Activated naive CD4-positive, alpha-beta T cell (primary cell): ENCODE measurements around the gene ARMS2.
A peak's percentile ranks its signal among the peaks of the same experiment; 100 is the strongest.

ENCODE experiments used
- DNase-seq, 4 experiments: peaks; one replicate each; lab custom pipeline; 2025; lab: John Stamatoyannopoulos, UW

Gene ARMS2, protein sequence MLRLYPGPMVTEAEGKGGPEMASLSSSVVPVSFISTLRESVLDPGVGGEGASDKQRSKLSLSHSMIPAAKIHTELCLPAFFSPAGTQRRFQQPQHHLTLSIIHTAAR

DNA sequence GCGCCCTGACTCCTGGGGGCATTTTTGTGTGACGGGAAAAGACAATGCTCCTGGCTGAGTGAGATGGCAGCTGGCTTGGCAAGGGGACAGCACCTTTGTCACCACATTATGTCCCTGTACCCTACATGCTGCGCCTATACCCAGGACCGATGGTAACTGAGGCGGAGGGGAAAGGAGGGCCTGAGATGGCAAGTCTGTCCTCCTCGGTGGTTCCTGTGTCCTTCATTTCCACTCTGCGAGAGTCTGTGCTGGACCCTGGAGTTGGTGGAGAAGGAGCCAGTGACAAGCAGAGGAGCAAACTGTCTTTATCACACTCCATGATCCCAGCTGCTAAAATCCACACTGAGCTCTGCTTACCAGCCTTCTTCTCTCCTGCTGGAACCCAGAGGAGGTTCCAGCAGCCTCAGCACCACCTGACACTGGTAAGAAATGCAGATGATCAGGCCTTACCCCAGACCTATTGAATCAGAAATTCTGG, at the start of gene ARMS2:
ARMS2 (plus strand) TSS at position 51 of the 478 bp plus-strand sequence; CDS start at position 126, 75 bp downstream.
- no peak for DNase-seq

DNA sequence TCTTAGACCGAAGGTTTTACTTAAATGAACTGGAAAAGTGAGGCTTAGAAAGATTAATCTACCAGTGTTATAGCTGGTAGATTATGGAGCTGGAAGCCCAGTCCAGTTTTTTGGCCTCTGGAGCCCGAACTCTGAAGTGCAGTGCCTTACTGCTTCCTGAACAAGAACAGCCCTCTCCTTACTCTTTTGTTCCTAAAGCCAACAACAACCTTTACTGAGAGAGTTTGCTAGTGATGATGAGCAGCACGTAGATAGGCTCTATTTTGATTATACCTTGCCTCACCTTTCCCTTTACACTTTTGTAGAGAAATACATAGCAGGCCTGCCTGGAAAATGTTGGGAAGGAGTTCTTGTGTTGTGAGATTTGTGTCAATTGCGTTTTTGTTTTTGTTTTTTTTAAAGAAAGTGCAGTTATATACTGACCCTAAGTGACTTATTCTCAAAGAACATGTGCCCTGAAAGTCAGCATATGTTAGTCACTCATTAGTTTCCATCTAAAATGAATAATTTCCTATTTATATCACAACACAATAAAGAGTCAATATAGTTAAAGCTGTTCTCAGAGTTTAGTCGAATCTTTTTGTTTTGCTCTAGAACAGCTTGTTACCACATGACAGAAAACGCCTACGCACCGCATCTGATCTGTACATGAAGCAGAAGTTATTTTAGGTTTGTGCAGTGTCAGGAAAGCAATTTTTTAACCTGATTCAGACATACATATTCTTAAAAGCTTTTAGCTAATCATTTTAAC, 46.9 kb upstream of the ARMS2 start:
- DNase-seq: peak in 2 of 4 experiments; percentile 8 to 44

DNA sequence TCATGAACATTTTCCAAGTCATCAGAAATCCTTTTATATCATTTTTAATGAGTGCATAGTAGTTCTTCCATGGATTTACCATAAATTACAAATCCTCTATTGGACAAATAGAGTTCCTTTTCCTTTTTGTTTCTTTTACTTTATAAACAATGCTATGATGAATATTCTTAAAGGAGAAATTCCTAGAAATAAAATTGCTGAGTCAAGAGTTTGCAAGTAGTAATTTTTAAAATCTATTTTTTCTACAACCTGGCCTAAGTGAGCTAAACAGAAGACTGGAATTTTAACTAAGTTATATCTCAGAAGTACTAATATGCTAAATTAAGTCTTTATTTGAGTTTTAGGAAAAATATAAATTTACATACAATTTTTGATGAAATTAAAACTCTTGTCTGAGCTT, 41.1 kb upstream of the ARMS2 start:
- DNase-seq: no peak

DNA sequence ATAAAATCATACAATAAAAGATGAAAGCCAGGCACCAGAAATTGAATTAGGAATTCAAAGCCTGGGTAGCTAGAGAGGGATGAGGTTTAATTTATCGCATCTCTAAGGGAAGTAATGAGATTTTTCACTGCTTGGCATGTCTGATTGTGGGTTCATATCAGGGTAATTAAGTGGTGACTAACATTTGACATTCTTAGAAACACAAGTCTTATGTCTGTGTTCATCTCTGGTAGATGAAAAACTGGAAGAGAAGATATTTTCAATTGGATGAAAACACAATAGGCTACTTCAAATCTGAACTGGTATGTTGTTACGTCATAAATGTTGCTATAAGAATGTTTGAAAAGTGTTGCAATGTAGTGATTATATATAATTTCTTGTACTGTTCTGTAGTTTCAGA, 36.8 kb upstream of the ARMS2 start:
- no peak for DNase-seq

DNA sequence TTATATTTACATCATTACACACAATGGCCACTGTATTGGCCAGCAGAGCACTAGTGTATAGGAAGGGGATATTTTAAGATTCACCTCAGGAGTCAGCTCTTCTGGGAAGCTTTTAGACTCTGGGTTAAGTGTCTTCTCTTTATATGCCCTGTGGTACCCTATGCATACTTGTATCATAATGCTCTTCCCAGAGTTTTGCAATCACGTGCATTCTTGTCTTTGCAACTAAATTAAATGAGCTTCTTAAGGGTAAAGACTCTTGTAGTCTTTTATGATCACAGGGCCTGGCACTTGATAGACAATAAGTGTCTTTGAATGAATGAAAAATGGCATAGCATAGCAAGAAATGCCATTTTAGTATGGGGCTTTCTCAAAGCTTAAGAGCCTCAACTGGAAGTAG, 35.4 kb upstream of the ARMS2 start:
- DNase-seq: no peak

DNA sequence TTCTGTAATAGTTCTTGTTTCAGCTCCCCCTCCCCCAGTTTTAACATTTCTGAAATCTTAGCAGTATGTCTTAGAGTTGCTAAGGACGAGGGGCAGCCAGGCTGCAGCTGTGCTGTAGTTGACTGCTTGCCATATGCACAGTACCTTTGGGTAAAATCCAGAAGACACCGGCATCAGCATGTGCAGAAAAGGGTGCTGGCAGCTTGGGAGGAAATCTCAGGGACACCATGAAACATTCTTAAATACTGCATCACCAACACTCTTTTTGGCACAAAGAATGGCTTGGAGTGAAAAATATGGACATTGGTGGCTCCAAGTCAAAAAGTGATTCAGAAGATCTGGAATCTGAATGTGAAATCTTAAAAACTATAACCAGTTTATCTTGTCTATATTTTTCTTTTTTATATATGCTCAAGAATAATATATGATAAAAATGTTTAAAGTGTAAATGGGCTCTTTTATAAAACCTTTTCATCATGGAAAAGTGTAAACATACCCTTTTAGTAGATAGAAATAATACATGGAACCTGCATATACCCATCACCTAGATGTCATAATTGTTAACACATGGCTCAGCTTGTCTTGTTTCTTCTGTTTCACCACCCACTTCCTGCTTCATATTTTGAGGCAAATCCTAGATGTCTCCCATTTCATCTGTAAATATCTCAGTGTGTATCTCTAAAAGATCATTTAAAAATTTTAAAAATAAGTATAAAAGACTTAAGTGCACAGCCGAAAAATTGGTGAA, 34.4 kb upstream of the ARMS2 start:
- no peak for DNase-seq

DNA sequence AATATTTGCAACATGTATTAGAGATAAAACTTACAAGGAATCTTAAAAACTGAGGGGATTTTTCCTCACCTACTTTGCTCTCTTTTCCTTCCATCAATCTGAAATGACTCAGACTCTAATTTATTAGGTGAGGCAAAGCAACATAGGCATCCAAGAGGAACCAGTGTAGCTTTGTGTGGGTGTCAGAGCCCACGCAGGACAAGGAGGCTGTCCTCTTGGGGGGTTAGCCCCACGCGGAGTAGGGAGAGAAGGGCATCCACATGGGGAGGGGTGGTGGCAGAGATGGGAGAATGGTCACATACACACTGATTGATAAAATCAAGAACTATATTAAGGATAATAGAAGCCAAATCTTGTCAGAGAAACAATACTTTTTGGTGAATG, 33.8 kb upstream of the ARMS2 start:
- no peak for DNase-seq

DNA sequence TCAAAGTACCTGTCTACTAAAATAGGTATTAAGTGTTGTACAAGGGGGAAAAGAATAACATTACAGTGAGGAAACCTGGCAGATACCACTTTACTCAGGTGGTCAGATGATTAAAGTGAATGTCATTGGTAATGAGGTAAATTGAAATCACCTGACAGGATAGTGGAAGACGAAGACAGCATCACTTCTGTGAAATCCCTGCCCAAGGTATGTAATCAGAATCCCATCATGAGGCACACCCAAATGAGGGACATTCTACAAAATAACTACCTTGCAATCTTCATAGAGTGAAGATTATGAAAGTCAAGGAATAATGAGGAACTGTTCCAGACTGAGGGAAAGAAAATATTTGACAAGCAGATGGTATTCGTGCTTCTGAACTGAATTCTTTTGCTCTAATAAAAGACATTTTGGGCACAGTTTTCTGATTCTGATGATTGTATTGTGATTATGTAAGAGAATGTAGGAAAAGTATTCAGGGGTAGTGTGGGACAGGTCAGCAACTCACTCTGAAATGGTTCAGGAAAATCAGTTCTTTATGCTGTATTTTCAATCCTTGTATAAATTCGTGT, 33.3 kb upstream of the ARMS2 start:
- DNase-seq: no peak

DNA sequence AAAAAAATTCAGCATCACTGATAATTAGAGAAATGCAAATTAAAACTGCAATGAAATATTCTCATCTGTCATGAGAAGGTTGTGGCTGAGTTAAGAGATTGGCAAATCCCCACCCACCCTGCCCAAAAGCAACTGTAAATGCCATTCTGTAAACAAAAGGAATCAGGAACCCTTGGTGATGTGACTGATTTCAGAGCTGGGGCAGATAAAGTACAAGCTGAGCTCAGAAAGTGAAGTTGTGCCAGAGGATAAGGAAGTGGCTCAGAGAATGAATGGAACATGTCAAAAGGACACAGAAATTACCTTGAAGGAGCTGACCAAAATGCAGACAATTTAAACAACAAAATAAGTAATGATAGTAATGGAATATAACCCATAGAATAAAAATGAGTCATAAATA, 32.7 kb upstream of the ARMS2 start:
- no peak for DNase-seq

DNA sequence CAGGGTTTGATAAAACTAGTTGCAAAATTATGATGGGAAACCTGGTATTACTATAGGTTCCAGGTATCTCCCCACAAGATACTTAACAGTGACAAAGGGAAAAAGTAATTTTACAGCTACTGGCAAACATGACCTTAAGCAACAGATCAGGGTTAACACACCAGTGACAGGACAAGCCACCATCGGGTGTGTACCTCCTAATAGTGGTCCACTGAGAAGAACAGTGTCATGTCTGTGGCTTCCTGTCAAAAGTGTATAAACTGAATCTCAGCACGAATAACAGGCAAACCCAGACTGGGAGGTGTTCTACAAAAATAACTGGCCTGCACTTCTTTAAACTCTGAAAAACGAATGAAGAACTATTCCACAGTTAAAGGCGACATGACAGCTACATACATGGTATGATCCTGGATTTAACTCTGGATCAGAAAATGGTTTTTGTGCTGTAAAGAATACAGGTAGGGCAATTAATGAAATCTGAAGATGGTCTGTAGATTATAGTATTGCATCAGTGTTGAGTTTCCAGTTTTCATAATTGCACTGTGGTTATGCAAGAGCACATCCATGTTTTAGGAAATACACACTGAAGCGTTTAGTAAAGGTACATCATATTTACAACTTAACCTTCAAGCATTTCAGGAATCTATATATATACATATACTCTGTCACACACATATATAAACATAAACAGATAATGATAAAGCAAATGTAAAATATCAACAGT, 32.0 kb upstream of the ARMS2 start:
- DNase-seq: no peak

DNA sequence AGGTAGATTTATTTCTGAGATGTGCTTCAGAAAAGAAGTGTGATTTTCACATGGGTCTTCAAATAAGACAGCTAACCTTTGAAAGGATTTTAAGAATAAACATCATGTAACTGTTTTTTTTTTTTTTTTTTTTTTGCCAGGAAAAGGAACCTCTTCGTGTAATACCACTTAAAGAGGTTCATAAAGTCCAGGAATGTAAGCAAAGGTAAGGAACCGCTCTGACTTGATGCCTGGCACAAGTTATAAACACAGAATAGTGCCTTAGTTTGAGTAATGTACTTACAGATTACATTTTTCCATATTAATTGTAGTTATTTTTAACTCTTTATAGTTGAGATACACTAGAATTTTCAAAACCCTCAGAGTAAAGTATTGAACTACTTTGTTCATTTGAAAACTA, 30.4 kb upstream of the ARMS2 start:
- DNase-seq: no peak

DNA sequence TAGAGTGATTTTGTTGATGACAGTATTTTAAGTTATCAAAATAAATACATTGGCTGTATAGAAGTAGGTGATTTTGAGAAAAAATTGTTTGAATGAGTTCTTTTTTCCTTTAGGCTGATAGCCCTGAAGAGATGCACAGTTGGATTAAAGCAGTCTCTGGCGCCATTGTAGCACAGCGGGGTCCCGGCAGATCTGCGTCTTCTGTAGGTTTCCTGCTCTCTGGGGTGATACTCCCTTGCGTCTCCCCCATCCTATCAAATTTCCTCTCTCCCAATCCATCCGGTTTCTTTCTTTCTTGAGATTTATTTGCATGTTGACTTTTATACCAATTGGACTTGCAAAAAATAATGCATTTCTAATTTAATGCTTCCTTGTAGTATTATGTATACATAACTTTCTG, 27.6 kb upstream of the ARMS2 start:
- DNase-seq: no peak

DNA sequence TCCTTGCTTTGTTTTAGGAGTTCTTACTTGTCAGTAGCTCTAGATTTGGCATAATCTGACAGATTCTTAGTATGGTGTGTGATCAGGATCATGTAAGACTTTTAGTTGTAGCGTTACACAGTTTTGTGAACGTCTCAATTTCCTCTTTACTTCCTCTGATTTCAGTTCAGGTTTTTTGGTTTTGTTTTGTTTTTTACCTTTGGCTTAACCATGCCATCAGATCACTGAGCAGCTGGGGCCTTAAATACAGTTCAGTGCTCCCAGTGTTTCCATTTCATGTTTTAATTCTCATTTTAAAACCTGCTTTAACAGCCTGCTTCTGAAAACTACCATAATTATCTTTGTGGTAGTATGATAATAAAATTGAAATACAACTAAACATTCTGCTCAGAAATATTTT, 27.2 kb upstream of the ARMS2 start:
- no peak for DNase-seq

DNA sequence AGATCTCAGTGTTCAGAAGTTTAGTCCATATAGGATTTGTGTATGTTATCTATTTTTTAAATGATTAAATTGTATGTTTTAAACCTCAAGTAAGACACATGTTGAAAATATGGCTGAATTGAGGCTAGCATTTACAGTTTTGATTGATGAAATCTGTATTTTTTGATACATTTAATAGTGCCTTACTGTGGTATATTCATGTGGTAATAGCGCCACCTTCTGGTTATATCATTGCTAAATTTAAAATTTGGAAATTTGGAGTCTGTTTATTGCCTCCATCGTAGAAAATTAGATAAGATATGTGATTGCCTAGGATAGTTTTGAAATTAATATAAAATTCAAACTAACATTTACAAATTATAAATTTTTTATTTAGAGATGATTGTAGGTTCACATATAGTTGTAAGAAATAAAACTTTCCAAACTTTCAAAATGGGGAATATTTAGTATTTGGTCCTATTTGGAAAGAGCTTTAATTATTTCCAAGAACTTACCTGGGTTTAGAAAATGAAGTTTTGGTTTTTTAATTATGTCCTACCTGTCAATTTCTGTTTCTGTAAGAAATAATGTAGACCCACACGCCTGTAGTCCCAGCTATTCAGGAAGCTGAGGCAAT, 19.1 kb upstream of the ARMS2 start:
- DNase-seq: no peak

DNA sequence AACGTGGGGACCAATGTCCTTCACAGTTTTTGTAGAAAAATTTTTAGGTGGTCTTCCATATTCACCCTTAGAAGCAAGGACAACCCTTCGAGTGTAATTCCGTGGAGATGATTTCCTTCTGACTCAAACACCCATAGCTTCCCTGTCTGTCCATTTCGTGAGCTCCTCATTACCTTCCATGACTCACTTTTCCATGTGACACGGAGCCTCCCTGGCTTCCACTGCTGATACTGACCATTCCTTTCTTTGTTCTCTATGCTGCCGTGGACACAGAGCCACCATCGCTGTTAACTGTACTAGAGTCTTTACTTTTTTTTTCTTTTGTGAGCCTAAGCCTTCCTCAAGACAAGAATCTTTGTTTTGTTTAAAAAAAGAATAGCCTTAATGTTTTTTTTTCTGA, 12.5 kb upstream of the ARMS2 start:
- no peak for DNase-seq

DNA sequence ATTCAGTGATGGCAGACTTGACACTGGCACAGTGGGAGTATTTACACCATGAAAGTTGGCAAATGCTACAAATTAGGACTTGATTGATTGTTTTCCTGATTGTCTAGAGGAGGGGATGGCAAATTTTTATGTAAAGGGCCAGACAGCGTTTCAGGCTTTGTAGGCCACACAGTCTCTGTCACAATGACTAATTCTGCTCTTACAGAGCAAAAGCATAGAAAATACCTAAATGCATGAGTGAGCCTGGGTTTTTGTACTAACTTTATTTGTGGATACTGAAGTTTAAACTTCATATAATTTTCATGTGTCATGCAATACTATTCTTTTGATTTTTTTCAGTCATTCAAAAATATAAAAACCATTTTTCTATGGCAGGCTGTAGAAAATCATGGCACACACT, 9.0 kb upstream of the ARMS2 start:
- DNase-seq: no peak

DNA sequence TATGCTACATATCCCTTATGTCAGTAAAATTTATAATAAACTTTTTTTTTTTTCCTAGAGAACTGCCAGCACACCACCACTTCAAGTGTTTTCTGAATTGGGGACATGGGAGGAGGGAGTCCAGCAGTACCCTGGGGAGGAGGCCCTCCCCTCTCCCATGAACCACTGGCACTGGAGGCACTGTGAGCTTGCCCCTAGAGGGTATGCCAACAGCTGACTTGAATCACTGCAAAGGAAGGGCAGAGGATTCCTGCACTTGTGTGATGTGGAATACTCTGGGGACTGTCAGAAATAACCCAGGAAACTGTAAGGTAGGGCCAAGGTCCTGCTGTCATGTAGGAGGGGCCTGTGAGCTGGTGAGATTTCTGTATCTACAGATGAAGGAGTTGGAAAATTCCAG, 8.5 kb upstream of the ARMS2 start:
- DNase-seq: no peak

DNA sequence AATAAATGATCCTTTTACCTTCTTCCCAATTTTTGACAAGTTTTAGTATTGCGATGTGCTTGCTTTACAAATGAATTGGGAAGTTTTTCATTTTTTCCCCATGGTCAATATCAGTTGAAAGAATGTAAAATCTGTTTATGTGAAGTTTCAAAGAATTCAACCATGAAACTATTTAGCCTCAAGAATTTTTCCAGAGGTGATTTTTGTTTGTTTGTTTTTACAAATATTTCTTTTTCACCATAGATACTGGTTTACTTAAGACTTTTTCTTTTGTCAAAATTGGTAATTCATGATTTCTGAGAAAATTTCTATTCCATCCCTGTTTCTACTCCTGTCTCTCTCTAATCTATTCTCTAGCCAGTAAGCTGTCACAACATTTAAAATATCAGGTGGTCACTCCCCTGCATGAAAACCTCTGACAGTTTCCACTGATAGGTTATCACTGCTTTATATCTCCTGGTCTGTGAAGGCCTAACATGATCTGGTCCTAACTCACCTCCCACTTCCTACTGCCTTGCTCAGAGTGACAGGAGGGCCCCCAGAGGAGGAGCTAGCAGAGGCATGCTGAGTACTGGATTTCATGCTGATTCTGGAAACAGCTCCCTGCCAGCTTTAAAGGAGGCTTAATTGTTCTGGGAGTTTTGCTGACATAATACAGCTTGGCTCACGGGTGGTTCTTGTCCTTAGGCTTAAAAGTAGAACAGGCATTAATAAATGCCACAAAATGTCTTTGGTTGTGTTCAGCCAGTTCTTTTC, 7.6 kb upstream of the ARMS2 start:
- no peak for DNase-seq

DNA sequence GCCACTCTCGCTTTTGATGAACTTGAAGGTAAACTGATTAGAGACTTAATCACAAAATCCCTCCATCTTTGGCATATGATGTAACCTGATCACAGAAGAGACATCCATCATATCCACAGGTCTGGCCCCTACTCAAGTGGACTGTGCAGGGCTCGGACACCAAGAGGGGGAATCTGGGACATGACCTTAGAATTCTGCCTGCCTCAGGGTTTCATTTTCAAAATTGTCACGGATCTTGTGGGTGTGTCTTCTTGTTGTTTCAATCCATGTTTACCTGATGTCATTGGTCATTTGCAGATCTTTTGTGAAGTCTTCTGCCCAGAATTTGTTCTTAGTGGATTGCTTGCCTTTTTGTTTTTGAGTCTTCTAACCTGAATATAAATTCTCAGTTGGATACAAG, 5.9 kb upstream of the ARMS2 start:
- DNase-seq: no peak

DNA sequence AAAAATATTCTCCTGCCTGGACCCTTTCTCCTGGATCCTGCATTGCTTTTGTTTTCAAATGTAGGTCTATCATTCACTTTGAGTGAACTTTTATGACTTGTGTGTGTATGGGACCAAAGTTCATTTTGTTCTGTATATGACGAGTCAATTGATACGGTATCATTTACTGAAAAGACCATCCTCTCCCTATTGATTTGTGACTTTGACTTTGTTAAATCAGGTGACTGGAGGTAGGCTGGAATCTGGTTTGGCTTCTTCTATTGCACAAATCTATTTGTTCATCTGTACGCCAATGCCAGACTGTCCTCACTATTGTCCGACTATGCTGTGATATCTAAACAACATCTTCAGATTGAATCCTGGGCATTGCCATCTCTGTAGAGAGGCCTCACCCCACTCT, 5.3 kb upstream of the ARMS2 start:
- DNase-seq: no peak

DNA sequence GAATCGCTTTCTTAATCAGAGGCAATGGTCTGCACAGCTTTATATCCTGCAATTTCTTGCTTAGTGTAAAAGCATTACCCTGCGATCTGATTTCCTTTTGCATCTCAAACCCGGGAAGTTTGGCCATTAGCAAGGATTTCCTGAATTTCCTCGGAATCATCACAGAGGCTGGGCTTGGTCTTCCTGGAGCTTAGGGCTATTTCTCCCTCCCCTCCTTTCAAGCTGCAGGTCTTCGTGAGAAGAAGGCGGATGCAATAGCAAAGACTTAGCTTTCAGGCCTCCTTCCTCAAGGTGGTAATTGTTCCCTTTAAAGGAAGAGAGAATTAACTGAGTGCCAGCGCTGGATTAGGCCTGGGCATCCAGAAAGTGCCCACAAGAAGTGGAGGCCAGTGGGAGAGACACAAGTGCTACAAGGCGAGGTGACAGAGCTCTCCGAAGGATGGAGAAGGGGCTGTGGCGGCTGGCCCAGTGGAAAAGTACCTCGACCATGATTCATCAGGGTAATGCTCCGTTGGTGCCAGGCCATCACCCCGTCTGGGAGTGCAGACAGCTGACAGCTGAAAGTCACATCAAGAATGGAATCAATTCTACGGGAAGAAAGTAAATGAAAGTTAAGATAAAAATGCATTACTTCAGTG, 4.0 kb upstream of the ARMS2 start:
- DNase-seq: no peak
